ENCODE data around the gene BFSP1.

BFSP1 gene

DNA sequence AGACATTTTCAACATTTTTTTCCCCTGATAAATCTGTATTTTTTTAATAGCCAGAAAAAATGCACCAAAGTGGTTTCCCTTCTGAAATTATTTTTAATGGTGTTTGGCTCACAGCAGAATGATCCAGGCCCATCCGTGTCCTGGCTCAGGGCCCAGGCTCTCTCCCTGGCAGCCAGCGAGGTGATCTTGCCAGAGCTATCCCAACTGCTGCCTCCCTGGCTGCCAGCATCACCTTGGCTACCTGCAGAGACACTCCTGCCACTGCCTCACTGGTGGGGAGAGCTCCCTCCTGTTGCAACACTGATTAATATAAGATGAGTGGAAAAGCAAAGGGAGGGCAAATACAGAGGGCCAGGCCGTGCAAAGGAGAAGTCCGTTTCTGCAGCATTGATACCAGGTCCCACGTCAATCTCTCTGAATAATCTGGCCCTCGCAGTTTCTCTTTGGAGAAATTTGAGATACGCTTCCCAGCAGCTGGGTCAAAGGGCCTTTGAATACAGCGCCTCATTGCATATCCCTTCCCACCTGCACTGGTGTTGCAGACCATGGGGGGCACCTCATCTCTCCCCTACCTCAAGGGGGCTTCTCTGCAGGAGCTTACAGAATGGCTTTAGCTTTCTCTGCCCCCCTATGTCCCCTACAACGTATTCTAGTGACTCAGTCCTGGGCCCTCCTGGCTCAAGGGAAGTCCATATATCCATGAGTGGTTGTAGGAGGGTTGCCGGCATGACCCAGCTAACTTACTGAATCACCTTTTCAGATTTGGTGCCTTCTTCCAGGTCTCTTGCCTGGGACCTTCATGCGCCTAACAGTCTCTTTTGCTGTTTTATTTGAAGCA lies 25.9 kb upstream of the BFSP1 start:
- DNase-seq (ENCODE audit: low read depth in 1 of 2, low spot score in 1 of 2): no peak
- H3K27me3 ChIP-seq (ENCODE audit: insufficient read depth, poor library complexity, severe bottlenecking): no peaks in the 10 kb centered on the region
- no peak overlapping the region for H3K27ac ChIP-seq (replicated peaks)
- no peak overlapping the region for H3K4me3 ChIP-seq (replicated peaks; ENCODE audit: insufficient read depth, low read length)
- TF ChIP-seq SPI1 (IDR thresholded peaks at IDR 0.05; ENCODE audit: borderline replicate concordance, low read depth): no peak
- TF ChIP-seq, protein P1, sequence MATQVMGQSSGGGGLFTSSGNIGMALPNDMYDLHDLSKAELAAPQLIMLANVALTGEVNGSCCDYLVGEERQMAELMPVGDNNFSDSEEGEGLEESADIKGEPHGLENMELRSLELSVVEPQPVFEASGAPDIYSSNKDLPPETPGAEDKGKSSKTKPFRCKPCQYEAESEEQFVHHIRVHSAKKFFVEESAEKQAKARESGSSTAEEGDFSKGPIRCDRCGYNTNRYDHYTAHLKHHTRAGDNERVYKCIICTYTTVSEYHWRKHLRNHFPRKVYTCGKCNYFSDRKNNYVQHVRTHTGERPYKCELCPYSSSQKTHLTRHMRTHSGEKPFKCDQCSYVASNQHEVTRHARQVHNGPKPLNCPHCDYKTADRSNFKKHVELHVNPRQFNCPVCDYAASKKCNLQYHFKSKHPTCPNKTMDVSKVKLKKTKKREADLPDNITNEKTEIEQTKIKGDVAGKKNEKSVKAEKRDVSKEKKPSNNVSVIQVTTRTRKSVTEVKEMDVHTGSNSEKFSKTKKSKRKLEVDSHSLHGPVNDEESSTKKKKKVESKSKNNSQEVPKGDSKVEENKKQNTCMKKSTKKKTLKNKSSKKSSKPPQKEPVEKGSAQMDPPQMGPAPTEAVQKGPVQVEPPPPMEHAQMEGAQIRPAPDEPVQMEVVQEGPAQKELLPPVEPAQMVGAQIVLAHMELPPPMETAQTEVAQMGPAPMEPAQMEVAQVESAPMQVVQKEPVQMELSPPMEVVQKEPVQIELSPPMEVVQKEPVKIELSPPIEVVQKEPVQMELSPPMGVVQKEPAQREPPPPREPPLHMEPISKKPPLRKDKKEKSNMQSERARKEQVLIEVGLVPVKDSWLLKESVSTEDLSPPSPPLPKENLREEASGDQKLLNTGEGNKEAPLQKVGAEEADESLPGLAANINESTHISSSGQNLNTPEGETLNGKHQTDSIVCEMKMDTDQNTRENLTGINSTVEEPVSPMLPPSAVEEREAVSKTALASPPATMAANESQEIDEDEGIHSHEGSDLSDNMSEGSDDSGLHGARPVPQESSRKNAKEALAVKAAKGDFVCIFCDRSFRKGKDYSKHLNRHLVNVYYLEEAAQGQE (IDR thresholded peaks at IDR 0.05; ENCODE audit: insufficient replicate concordance, low read depth): no peak
- TF ChIP-seq GABPA (IDR thresholded peaks at IDR 0.05; ENCODE audit: low read depth): no peak
- TF ChIP-seq POLR2AphosphoS5 (IDR thresholded peaks at IDR 0.05; ENCODE audit: low read depth): no peak
- no peak for TF ChIP-seq CTCF (IDR thresholded peaks at IDR 0.05; ENCODE audit: insufficient read depth, low read length)

GRCh38 chr20:17555106-17555505 lies 23.9 kb upstream of the BFSP1 start:
- no peak for TF ChIP-seq SPI1 (IDR thresholded peaks at IDR 0.05; ENCODE audit: borderline replicate concordance, low read depth)
- no peak for TF ChIP-seq CTCF (IDR thresholded peaks at IDR 0.05; ENCODE audit: insufficient read depth, low read length)
- TF ChIP-seq, protein P1 (IDR thresholded peaks at IDR 0.05; ENCODE audit: insufficient replicate concordance, low read depth): no peak
- no peak for DNase-seq (ENCODE audit: low read depth in 1 of 2, low spot score in 1 of 2)
- Histone ChIP-seq H3K27ac (replicated peaks) (no peak overlapping the region), H3K27me3 (ENCODE audit: insufficient read depth, poor library complexity, severe bottlenecking) (no peaks in the 10 kb centered on the region), H3K4me3 (replicated peaks; ENCODE audit: insufficient read depth, low read length) (no peak overlapping the region)

- Histone ChIP-seq H3K4me3 (replicated peaks; ENCODE audit: insufficient read depth, low read length) (no peak overlapping the region), H3K27me3 (ENCODE audit: insufficient read depth, poor library complexity, severe bottlenecking) (no peaks in the 10 kb centered on the region), H3K27ac (replicated peaks) (no peak overlapping the region)
- DNase-seq (ENCODE audit: low read depth in 1 of 2, low spot score in 1 of 2): no peak
- no peak for TF ChIP-seq GABPA (IDR thresholded peaks at IDR 0.05; ENCODE audit: low read depth)
- TF ChIP-seq SPI1 (IDR thresholded peaks at IDR 0.05; ENCODE audit: borderline replicate concordance, low read depth): no peak
- no peak for TF ChIP-seq POLR2AphosphoS5 (IDR thresholded peaks at IDR 0.05; ENCODE audit: low read depth)
- no peak for TF ChIP-seq CTCF (IDR thresholded peaks at IDR 0.05; ENCODE audit: insufficient read depth, low read length)
- TF ChIP-seq, protein P1 (IDR thresholded peaks at IDR 0.05; ENCODE audit: insufficient replicate concordance, low read depth): no peak
These were observed 18.0 kb upstream of the BFSP1 start for GRCh38 chr20:17549131-17549530.

Measured in HL-60 (cell line).